Gastroesophageal sphincter (tissue), 3 donors: Measurements from ENCODE around the gene CABP7.

Experiments
- CTCF ChIP-seq, 4 experiments: fragments of 200-600 bp in 2 of 4; fragments of 450-650 bp in 2 of 4; sonication (generic) in 1 of 4; IDR thresholded peaks; one replicate each; pipeline ENCODE4 v1.5.1; 2017 to 2019; ENCODE audit warnings: antibody characterized with exemption in 4 of 4, mild to moderate bottlenecking in 2 of 4, moderate library complexity in 2 of 4
- POLR2AphosphoS5 ChIP-seq: sonication (generic); formaldehyde crosslinking; IDR thresholded peaks from one replicate; pipeline ENCODE4 v1.6.1; 2017; ENCODE audit warnings: antibody characterized with exemption

GRCh38 chr22:29772170-29772641 lies 52.4 kb downstream of the CABP7 start:
- peak in 1 of 4 experiments; percentile 9 for TF ChIP-seq CTCF (IDR thresholded peaks at IDR 0.05)
- no peak for TF ChIP-seq POLR2AphosphoS5
